ENCODE results near the gene NEK11.
"Not testable (repeated sequence)": the region's sequence is repeated elsewhere in the genome, so short reads cannot be mapped to it uniquely, and the experiment has no call there.

Gene NEK11

GRCh38 chr3:131370935-131371687 lies 344.4 kb downstream of the NEK11 start:
- DNase-seq = no peak

GRCh38 chr3:131371688-131372066 lies 345.0 kb downstream of the NEK11 start:
- DNase-seq = no peak

GRCh38 chr3:131374741-131375140 lies 348.1 kb downstream of the NEK11 start:
- DNase-seq = no peak

DNA sequence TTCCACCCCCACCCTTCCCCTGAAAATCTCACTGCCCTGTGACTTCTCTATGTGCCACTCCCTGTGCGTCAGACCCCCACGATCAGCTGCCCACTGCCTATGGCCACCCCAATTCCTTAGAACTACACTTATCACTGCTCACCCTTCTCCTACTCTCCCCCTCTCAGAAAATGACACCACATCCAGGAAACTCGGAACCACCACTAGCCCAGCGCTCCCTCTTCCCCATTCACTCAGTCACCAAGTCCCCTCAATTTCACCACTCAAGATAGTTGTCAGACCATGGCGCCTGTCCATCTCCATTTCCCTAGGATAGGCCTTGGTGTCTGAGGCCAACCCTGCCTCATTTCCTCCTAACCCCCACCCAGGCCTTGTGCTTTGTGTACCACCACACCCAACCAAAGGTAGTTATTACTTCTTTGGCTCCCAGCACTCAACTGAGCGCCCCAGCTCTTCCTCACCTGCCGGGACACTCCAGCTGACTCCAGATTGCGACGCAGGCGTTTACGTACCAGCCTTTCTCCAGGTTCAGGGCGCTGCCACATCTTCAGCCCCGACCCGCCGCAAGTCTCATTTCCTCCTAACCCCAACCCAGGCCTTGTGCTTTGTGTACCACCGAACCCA lies 354.3 kb downstream of the NEK11 start:
- not testable (repeated sequence) for DNase-seq

- DNase-seq = peak; percentile 99
These were observed 355.0 kb downstream of the NEK11 start, which contains the start of gene NUDT16 for GRCh38 chr3:131381445-131382291. Gene NUDT16 (plus strand): TSS chr3:131381774. CDS start chr3:131381805, 31 bp downstream.

GRCh38 chr3:131386429-131387165 lies 359.9 kb downstream of the NEK11 start:
- peak; percentile 63 for DNase-seq

- DNase-seq = no peak
These were observed 361.3 kb downstream of the NEK11 start for GRCh38 chr3:131387796-131388489.

- DNase-seq = no peak
These were observed 361.8 kb downstream of the NEK11 start for GRCh38 chr3:131388490-131388799.

DNA sequence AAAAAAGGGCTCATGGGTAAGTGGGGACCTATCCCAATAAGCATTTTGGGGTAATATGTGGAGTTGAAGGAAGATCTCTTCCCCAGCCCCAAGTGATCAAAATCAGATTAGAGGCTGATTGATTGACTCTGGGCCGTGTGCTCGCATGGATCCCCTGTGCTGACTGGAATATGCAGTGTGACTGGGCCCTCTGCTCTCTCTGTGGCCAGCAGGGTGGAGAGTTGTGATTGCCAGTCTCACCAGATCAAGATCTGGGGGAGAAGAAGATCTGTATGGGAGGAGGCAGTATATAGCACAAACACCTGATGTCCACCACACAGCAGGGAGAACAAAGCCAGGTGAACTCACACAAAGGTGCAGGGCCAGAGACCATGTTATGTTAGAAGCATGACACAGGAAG lies 363.7 kb downstream of the NEK11 start:
- DNase-seq = no peak

GRCh38 chr3:131393051-131393450 lies 366.4 kb downstream of the NEK11 start:
- DNase-seq = no peak

- no peak for DNase-seq
These were observed 367.2 kb downstream of the NEK11 start for GRCh38 chr3:131393868-131394267.

- DNase-seq = no peak
These were observed 367.7 kb downstream of the NEK11 start for GRCh38 chr3:131394400-131394799.

DNA sequence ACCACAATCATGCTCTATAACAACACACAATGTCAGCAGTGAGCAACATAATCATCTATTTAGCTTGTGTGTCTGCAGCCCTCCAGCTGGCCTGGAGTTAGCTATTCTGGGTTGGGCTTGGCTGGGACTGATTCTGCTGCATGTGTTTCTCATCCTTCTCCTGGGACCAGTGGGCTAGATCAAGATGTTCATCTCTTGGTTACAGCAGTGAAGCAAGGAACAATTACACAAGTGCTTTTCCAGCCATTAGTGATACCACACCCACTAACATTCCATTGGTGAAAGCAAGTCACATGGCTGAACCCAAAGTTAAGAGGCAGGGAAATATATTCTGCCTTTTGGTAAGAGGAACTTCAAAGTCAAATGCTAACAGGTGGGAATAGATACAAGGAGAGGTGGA lies 369.5 kb downstream of the NEK11 start:
- no peak for DNase-seq

GRCh38 chr3:131397889-131398288 lies 371.2 kb downstream of the NEK11 start:
- DNase-seq = no peak

Measured in hematopoietic multipotent progenitor cell treated with erythropoietin and hydrocortisone succinate and interleukin-3 and kit ligand, for 6 days (in vitro differentiated cells).